Neuron (in vitro differentiated cells): ENCODE measurements around the gene TWNK.
A peak's percentile ranks its signal among the peaks of the same experiment; 100 is the strongest.

Experiments used
- H2AFZ ChIP-seq: one replicate; pipeline ENCODE4 v1.6.1; 2013; ENCODE audit warnings: low read depth, mild to moderate bottlenecking, inconsistent platforms, low read length, moderate library complexity
- H3K27me3 ChIP-seq: one replicate; pipeline ENCODE4 v1.6.1; 2013; ENCODE audit warnings: low read length; ENCODE audit not compliant: insufficient read depth
- H3K36me3 ChIP-seq: one replicate; pipeline ENCODE4 v1.6.1; 2013; ENCODE audit warnings: low read length; ENCODE audit not compliant: insufficient read depth
- H3K4me1 ChIP-seq: one replicate; pipeline ENCODE4 v1.6.1; 2013; ENCODE audit warnings: low read length; ENCODE audit not compliant: insufficient read depth
- H3K4me3 ChIP-seq: 2 replicates; pipeline ENCODE4 v1.5.1; 2013; ENCODE audit warnings: mild to moderate bottlenecking, low read length, moderate library complexity
- H3K9me3 ChIP-seq: one replicate; pipeline ENCODE4 v1.6.1; 2013; ENCODE audit warnings: low read length

The TWNK gene

DNA sequence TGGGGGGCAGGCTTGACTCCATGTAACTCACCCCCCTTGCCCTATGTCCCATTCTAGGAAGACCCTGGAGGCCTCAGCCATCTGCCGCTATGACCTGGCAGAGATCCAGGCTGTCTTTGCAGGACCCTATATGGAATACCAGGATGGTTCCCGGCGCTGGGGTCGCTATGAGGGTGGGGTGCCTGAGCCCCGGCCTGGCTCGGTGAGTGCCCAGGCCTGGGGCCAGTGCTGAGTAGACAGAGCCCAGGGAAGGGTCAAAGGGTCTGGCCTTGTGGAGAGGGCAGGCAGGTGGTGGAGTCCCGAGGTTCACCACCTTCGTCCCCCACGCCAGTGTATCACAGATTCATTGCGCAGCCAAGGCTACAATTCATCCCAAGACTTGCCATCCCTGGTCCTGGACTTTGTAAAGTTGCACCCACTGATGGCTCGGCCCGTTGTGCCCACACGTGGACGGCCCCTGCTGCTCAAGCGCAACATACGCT is 7.5 kb upstream of the TWNK start:
- Histone ChIP-seq H3K9me3 (no peaks in the 10 kb centered on the region), H3K4me1 (no peaks in the 10 kb centered on the region), H3K27me3 (no peaks in the 10 kb centered on the region), H3K36me3 (peaks cover 42% of the 10 kb centered on the region), H3K4me3 (no peak overlapping the region), H2AFZ (no peak overlapping the region)

DNA sequence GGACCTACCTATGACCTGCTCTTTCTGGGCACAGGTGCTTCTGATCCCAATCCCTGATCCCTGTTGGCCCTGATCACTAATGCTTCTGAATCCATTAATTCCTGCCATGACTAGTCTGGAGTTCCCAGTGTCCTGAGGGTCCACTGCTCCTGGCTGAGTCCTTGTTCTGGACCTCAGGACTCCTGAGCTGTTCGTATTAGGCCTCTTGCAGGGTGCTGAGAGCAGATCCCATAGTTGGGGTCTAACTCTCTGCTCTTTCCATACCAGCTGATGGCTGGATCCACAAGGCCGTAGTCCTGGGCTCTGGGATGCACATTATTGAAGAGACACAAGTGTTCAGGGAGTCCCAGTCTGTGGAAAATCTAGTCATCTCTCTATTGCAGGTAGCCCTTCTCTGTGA is 7.0 kb upstream of the TWNK start:
- no peak overlapping the region for H3K4me3 ChIP-seq
- H3K27me3 ChIP-seq, result no peaks in the 10 kb centered on the region
- peaks cover 44% of the 10 kb centered on the region for H3K36me3 ChIP-seq
- H2AFZ ChIP-seq, result no peak overlapping the region
- H3K9me3 ChIP-seq, result no peaks in the 10 kb centered on the region
- H3K4me1 ChIP-seq, result no peaks in the 10 kb centered on the region

DNA sequence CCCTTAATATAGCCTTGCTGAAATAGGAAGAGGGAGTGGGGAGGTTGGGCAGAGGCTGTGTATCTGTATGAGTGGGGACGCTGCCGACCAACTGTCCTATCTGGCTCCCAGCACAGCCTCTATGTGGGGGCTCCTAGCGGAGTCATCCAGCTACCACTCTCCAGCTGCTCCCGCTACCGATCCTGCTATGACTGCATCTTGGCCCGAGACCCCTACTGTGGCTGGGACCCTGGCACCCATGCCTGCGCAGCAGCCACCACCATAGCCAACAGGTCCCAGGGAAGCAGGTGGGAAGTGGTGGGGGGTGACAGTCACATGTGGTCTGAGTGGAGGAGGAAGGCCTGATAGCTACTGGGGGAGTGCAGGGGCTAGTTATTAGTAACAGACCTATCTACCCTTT is 6.6 kb upstream of the TWNK start:
- Histone ChIP-seq H3K36me3 (peaks cover 47% of the 10 kb centered on the region), H3K27me3 (no peaks in the 10 kb centered on the region), H3K4me3 (no peak overlapping the region)

DNA sequence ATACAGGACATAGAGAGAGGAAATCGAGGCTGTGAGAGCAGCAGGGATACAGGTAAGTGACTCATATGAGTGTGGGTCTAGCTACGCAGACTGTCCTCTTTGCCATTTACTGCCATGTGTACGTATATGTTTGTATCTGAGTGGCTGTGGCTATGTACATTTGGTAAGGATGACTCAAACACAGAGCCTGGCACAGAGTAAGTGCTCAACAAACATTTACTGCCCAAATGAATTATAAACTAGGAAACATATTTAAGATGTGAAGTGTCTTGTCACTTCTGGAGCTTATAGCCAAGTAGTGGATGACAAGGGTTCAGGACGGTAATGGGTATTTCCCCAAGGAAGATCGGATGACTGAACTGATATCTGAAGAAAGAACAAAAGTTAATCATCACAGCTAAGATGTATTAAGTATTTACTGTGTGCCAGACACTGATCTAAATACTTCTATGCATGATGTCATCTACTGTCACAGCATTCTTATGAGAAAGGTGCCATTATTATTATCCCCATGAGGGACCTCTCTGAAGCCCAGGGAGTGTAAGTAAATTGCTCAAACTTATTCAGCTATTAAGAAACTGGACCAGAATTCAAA is 6.1 kb upstream of the TWNK start:
- peaks cover 5% of the 10 kb centered on the region for H3K4me1 ChIP-seq
- no peak overlapping the region for H3K4me3 ChIP-seq
- H3K9me3 ChIP-seq, result no peaks in the 10 kb centered on the region
- H2AFZ ChIP-seq, result no peak overlapping the region
- no peaks in the 10 kb centered on the region for H3K27me3 ChIP-seq
- H3K36me3 ChIP-seq, result peaks cover 47% of the 10 kb centered on the region

More for the DNA sequence above, 6.6 kb upstream of the TWNK start:
- Histone ChIP-seq H3K4me1 (no peaks in the 10 kb centered on the region), H3K9me3 (no peaks in the 10 kb centered on the region), H2AFZ (no peak overlapping the region)

DNA sequence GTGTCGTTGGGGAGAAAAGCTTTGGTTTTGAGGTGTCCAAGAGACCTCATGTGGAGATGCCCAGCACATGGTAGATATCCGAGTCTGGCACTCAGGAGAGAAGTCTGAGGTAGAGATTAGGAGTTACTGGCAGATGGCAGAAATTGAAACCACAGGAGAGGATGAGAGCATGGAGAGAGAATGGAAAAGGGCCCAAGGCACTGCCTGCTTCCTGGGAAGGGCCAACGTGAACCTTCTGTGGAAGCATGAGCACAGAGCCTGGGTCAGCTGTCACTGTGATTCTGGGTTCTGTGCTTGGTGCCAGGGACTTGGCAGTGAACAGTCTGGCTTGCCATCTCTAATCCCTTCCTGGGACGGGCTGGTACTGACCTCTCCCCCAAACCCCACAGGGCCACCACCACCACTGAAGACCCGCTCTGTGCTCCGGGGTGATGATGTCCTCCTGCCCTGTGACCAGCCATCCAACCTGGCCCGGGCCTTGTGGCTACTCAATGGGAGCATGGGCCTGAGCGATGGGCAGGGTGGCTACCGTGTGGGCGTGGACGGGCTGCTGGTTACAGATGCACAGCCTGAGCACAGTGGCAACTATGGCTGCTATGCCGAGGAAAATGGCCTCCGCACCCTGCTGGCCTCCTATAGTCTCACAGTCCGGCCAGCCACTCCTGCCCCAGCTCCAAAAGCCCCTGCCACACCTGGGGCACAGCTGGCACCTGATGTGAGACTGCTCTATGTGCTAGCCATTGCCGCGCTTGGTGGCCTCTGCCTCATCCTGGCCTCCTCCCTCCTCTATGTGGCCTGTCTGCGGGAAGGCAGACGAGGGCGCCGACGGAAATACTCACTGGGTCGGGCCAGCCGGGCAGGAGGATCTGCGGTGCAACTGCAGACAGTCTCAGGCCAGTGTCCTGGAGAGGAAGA is 4.2 kb upstream of the TWNK start:
- Histone ChIP-seq H3K4me1 (peaks cover 15% of the 10 kb centered on the region), H2AFZ (no peak overlapping the region), H3K27me3 (no peaks in the 10 kb centered on the region), H3K36me3 (peaks cover 47% of the 10 kb centered on the region), H3K9me3 (no peaks in the 10 kb centered on the region), H3K4me3 (no peak overlapping the region)

DNA sequence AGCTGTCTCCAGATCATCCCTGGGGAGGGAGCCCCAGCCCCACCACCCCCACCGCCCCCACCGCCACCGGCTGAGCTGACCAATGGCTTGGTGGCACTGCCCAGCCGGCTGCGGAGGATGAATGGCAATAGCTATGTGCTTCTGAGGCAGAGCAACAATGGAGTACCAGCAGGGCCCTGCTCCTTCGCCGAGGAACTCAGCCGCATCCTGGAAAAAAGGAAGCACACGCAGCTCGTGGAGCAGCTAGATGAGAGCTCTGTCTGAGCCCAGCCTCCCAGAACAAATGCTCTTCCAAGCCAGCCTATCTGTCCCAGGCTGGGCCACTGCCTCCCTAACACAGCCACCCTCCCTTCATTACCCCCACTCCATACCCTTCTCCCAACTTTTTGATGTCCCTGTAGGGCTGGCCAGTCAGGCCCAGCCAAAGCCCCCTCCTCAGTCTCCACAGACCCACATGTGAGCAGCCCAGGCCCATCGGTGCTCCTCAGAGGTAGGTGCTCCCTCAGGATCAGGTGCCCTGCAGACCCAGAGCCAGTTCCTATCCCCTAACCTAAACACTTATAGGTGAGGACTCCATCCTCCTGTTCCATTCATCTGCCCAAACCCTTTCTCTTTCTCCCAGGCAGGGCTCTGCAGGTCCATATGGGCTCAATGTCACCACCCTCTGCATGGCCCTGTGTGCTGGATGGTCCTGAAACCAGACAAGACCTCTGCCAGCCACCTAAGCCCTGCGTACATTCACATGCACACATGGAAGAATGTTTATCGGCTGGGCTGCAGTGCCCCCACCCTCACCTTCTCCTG is 3.3 kb upstream of the TWNK start:
- no peak overlapping the region for H2AFZ ChIP-seq

DNA sequence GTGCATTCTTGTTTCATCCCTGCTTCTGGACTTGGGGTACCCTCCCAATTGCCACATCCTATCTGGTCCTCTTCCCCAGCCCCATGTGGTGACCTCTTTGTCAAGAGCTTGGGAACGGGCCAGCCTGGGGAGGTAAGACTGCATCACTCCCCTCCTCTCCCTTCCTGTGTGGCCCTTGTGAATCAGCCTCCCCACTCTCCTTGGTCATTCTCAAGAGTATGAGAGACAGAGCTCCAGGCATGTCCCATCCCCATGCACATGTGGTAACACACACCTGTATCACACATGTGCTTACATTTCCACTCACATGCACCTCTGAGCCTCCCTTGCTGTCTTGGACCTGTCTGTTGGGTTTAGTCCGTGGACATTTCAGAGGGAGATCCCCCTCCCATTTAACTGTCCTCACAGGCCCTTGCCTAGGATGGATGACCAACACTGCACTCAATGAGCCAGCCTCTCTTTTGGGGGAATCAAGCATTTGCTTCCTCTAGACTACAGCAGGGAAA is 2.6 kb upstream of the TWNK start:
- H3K9me3 ChIP-seq, result no peaks in the 10 kb centered on the region
- H3K4me1 ChIP-seq, result peaks cover 17% of the 10 kb centered on the region
- no peaks in the 10 kb centered on the region for H3K27me3 ChIP-seq
- H2AFZ ChIP-seq, result no peak overlapping the region
- H3K36me3 ChIP-seq, result peaks cover 50% of the 10 kb centered on the region
- no peak overlapping the region for H3K4me3 ChIP-seq

More for the DNA sequence above, 3.3 kb upstream of the TWNK start:
- peaks cover 17% of the 10 kb centered on the region for H3K4me1 ChIP-seq
- no peaks in the 10 kb centered on the region for H3K27me3 ChIP-seq
- peaks cover 45% of the 10 kb centered on the region for H3K36me3 ChIP-seq
- no peak overlapping the region for H3K4me3 ChIP-seq
- no peaks in the 10 kb centered on the region for H3K9me3 ChIP-seq

DNA sequence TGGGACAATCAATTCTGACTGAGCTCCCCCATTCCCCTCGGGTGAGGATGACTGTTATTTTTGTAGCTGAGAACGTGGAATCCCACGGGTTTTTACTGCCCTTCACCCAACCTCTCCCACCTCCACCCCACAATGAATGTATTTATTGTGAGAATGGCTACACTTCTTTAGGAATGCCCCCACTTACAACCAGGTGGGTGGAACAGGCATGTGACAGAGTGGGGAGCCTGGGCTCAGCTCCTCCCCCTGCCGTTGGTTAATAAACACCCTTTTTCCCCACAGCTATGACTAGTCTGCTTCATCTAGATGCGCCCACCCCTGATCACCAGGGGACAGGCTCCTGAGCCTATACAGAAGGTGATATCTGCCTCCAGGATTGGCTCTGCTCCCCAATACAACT is 2.0 kb upstream of the TWNK start:
- Histone ChIP-seq H3K4me3 (no peak overlapping the region), H3K4me1 (peaks cover 17% of the 10 kb centered on the region), H2AFZ (no peak overlapping the region), H3K27me3 (no peaks in the 10 kb centered on the region), H3K36me3 (peaks cover 48% of the 10 kb centered on the region), H3K9me3 (no peaks in the 10 kb centered on the region)

DNA sequence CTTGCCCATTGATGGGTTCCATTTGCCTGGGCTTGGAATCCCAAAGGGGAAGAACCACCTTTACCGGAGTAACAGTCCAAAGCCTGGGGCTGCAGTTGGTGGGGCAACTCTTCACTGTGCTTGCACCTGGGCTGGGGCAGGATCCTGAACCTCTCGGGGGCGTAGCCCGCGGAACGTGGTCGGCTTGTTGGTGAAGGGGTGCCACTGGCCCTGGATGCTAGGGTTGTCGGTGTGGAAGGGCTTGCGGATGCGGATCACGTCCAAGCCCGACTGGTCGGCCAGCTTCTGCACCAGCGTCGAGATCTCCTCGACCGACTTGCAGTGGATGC is 756 bp upstream of the TWNK start:
- H2AFZ ChIP-seq, result no peak overlapping the region
- no peaks in the 10 kb centered on the region for H3K9me3 ChIP-seq
- peaks cover 17% of the 10 kb centered on the region for H3K4me1 ChIP-seq
- H3K27me3 ChIP-seq, result no peaks in the 10 kb centered on the region
- peak overlapping the region; percentile 86 for H3K4me3 ChIP-seq
- H3K36me3 ChIP-seq, result peaks cover 48% of the 10 kb centered on the region

DNA sequence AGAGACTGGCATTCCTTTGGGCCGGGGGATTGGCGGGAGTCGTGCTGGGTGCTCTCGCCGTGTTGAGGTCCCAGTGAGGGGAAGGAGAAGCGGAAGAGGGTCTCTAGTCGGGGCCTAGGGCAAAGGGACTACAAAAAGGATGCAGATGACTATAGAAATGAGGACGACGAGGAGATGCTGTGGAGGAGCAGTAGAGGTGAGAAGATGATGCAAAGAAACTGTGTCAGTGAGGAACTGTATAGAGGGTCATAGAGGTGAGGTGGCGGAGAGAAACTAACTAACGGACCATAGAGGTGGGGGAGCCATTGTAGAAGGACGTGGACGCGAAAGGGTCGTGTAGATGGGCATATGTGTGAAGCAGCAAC is 324 bp downstream of the TWNK start:
- peak overlapping the region; percentile 86 for H3K4me3 ChIP-seq
- peaks cover 44% of the 10 kb centered on the region for H3K36me3 ChIP-seq
- H3K27me3 ChIP-seq, result no peaks in the 10 kb centered on the region
- H3K4me1 ChIP-seq, result peaks cover 17% of the 10 kb centered on the region
- no peaks in the 10 kb centered on the region for H3K9me3 ChIP-seq
- H2AFZ ChIP-seq, result peak overlapping the region; percentile 72

DNA sequence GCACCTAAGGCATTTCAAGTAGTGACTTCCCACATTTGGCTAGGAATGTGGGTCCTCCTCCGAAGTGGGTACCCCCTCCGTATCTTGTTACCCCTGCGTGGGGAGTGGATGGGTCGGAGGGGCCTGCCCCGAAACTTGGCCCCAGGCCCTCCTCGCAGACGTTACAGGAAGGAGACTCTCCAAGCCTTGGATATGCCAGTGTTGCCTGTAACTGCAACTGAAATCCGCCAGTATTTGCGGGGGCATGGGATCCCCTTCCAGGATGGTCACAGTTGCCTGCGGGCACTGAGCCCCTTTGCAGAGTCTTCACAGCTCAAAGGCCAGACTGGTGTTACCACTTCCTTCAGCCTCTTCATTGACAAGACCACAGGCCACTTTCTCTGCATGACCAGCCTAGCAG is 823 bp downstream of the TWNK start:
- Histone ChIP-seq H2AFZ (no peak overlapping the region), H3K27me3 (no peaks in the 10 kb centered on the region), H3K4me1 (peaks cover 17% of the 10 kb centered on the region), H3K4me3 (peak overlapping the region; percentile 86), H3K9me3 (no peaks in the 10 kb centered on the region), H3K36me3 (peaks cover 42% of the 10 kb centered on the region)

DNA sequence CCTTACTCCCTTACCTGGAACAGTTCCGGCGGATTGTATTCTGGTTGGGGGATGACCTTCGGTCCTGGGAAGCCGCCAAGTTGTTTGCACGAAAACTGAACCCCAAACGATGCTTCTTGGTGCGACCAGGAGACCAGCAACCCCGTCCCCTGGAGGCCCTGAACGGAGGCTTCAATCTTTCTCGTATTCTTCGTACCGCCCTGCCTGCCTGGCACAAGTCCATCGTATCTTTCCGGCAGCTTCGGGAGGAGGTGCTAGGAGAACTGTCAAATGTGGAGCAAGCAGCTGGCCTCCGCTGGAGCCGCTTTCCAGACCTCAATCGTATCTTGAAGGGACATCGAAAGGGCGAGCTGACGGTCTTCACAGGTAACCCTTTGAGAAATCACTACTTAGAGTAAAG is 1.7 kb downstream of the TWNK start:
- Histone ChIP-seq H3K4me1 (peaks cover 17% of the 10 kb centered on the region), H3K27me3 (no peaks in the 10 kb centered on the region), H3K36me3 (peaks cover 42% of the 10 kb centered on the region), H3K9me3 (no peaks in the 10 kb centered on the region), H2AFZ (no peak overlapping the region), H3K4me3 (no peak overlapping the region)
